HG02571 (cell line): ENCODE data around the gene RUBCNL.

ENCODE experiments used
- ATAC-seq: cut with Tn5 transposase; IDR thresholded peaks from one replicate; pipeline ENCODE4 v1.9.1; 2021; ENCODE audit warnings: mild to moderate bottlenecking, moderate library complexity; ENCODE audit not compliant: unreplicated experiment

Gene RUBCNL

DNA sequence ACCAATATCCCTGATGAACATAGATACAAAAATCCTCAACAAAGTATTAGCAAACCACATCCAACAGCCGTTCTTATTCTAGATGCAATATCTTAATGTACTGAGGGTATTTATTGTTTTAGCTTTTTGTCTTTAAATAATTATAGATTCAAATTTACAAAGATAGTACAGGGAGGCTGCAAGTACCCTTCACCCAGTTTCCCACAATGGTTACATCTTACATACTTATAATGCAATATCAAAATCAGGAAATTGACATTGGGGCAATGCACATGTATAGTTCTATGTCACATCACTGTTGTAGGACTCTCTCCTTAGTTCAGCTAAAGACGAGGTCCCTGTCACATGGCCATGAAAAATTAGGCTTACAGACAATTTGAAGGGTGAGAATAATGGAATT lies 75.8 kb downstream of the RUBCNL start:
- no peak for ATAC-seq

DNA sequence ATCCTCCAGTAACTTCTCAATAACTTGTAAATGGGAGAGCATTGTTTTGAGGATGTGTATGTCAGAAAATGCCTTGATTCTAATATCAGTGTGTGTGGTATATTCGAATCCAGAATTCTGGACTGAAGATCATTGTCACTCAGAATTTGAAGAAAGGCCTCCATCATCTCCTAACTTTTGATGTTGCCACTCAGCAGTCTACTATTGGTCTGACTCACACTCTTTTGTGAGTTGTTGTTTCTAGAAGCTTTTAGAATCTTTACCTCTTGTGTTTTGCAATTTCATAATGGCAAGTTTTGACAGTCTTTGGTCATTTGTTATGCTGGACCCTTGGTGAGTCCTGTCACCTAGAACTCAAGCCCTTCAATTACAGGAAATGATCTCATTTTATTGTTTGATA lies 77.0 kb downstream of the RUBCNL start:
- no peak for ATAC-seq

DNA sequence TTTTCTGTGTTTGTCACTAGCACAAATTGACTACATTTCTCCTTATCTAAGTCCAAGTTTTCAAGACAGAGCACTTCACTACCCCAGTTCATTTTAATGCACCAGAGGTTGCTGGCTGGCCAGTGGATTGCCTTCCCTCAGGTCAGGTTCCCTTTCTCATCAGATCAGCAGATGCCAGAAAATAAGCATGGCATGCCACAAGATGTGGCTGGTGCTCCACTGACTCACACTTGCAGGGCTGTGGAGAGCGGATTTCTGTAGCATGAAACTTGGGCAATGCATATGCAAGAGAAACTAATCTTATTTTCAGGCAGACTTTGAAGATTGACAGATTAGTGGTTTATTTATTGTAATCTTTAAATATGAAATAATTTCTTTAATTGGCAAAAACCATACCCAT lies 79.5 kb downstream of the RUBCNL start:
- ATAC-seq: no peak

GRCh38 chr13:46304546-46304945 lies 82.5 kb downstream of the RUBCNL start:
- ATAC-seq: no peak

DNA sequence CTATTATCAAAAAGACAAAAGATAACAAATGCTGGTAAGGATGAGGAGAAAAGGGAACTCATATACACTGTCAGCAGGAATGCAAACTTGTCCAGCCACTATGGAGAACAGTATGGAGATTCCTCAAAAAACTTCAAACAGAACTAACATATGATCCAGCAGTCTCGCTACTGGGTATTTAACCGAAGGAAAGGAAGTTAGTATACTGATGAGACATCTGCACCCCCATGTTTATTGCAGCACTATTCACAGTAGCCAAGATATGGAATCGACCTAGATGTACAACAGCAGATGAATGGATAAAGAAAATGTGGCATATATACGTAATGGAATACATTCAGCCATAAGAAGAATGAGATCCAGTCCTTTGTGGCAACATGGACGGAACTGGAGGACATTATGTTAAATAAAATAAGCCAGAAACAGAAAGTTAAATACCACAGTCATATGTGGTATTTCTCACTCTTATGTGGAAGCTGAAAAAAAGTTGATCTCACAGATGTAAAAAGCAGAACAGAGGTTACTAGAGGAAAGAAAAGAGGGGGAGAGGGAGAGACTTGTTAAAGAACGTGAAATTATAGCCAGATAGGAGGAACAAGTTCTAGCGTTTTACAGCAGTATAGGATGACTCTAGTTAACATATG lies 83.2 kb downstream of the RUBCNL start:
- ATAC-seq: no peak

DNA sequence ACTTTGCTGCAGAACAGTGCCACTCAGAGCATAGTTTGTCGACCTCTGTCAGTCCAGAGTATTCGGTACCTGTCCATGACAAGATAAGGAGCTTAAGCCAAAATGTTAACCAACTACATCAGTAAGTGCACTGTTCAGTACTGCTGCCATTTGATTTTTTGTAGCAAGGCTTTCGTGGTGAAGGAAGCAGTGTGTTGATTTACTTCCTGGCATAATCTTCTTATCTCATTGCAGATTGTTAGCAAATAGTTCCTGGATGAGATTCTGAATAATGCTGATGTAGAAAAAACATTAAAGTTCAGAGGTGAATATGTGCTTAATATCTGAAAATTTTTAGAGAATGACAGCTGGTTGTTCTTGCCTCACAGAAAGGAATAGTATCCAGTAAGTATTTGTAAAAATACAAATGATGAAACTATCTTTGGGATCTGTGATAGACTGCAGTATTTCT lies 89.7 kb downstream of the RUBCNL start:
- ATAC-seq: no peak

DNA sequence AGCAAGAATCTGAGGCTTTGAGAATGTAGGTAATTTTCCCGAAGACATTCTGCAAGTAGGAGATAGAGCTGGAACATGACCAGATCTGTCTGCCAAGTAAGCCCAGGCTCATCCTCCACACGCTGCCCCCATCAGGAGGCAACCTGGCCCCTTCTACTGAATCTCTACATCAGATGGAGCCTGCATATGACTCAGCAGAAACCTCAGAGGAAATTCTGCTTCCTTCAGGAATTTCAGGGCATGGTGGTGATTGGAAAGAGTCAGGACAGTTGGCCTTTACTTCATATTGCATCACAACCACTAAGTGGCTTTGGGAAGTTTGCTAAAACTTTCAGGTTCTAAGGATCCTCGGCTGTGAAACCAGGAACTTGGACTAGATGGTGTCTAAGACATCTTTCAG lies 90.1 kb downstream of the RUBCNL start:
- ATAC-seq: no peak

- no peak for ATAC-seq
Measured at GRCh38 chr13:46296115-46296822, 90.8 kb downstream of the RUBCNL start.

DNA sequence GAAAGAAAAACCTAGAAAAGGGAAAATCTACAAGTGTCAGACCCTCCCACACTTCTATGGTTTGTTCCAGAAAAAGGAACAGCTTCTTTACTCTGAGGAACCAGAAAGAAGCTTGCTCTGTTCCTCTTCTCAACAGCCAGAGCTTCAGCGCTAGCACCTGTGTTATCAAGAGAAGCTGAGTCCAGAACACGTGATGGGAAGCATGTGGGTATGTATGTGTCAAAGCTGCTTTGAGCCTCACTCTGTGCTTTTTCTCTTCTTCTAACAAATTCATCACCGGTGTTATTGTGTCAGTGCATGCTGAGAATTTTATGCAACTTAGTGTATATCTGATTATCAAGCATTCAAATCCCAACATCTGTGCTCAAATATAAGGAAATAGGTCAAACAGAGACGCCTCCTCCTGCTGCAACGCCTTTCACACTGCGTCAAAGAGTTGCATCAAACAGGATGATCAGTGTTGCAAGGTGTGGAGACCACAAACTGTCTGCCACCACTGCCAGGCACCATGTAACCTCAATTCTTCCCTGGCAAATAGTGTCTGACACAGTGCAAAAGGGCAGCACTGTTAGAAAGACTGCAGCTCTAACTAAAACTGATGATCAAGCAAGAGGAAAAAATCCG lies 91.4 kb downstream of the RUBCNL start:
- no peak for ATAC-seq

- no peak for ATAC-seq
Measured at GRCh38 chr13:46293436-46293835, 93.6 kb downstream of the RUBCNL start.
